ENCODE results near the gene PRAC1.

PRAC1 gene

GRCh38 chr17:48724251-48725003 is 2.1 kb upstream of the PRAC1 start:
- peak; percentile 88 for TF ChIP-seq CTCF (conservative IDR thresholded peaks at IDR 0.05; ENCODE audit: low read depth, low read length)
- Histone ChIP-seq H3K27me3 (ENCODE audit: insufficient read depth, low read depth) (peaks cover 8% of the 10 kb centered on the region; the same call in 1 of the 2 replicates), H3K9ac (no peak overlapping the region), H3K4me1 (ENCODE audit: low read depth, poor library complexity, severe bottlenecking) (peaks cover 26% of the 10 kb centered on the region), H3K27ac (no peak overlapping the region), H4K20me1 (ENCODE audit: insufficient read depth) (no peaks in the 10 kb centered on the region; the same call in 1 of the 2 replicates), H3K4me3 (IDR thresholded peaks at IDR 0.05; ENCODE audit: insufficient read depth, low read depth, low read length) (no peak overlapping the region), H2AFZ (ENCODE audit: low read depth) (peak overlapping the region; percentile 19; the same call in 1 of the 2 replicates), H3K79me2 (ENCODE audit: insufficient read depth, low read depth) (no peaks in the 10 kb centered on the region), H3K4me2 (no peak overlapping the region; the same call in 1 of the 2 replicates), H3K36me3 (ENCODE audit: insufficient read depth) (no peaks in the 10 kb centered on the region)

GRCh38 chr17:48723423-48724250 is 1.3 kb upstream of the PRAC1 start:
- Histone ChIP-seq H4K20me1 (ENCODE audit: insufficient read depth) (no peaks in the 10 kb centered on the region; the same call in 1 of the 2 replicates), H3K9ac (no peak overlapping the region), H3K4me3 (IDR thresholded peaks at IDR 0.05; ENCODE audit: insufficient read depth, low read depth, low read length) (no peak overlapping the region), H3K4me1 (ENCODE audit: low read depth, poor library complexity, severe bottlenecking) (peaks cover 26% of the 10 kb centered on the region), H3K27me3 (ENCODE audit: insufficient read depth, low read depth) (peaks cover 8% of the 10 kb centered on the region; the same call in 1 of the 2 replicates), H3K4me2 (no peak overlapping the region; the same call in 1 of the 2 replicates), H2AFZ (ENCODE audit: low read depth) (no peak overlapping the region), H3K79me2 (ENCODE audit: insufficient read depth, low read depth) (no peaks in the 10 kb centered on the region), H3K36me3 (ENCODE audit: insufficient read depth) (no peaks in the 10 kb centered on the region), H3K27ac (no peak overlapping the region)
- no peak for TF ChIP-seq CTCF (conservative IDR thresholded peaks at IDR 0.05; ENCODE audit: low read depth, low read length)

GRCh38 chr17:48722915-48723422 is 651 bp upstream of the PRAC1 start, which contains the start of gene PRAC2:
Gene PRAC2, plus strand, starts transcription at chr17:48723185. Its CDS starts 1,226 bp downstream, at chr17:48724411.
- H3K4me3 ChIP-seq (IDR thresholded peaks at IDR 0.05; ENCODE audit: insufficient read depth, low read depth, low read length) = no peak within 1 kb of the TSS
- no peaks in the 10 kb centered on the region for H3K79me2 ChIP-seq (ENCODE audit: insufficient read depth, low read depth)
- peaks cover 8% of the 10 kb centered on the region; the same call in 1 of the 2 replicates for H3K27me3 ChIP-seq (ENCODE audit: insufficient read depth, low read depth)
- peaks cover 26% of the 10 kb centered on the region for H3K4me1 ChIP-seq (ENCODE audit: low read depth, poor library complexity, severe bottlenecking)
- no peak for TF ChIP-seq CTCF (conservative IDR thresholded peaks at IDR 0.05; ENCODE audit: low read depth, low read length)
- no peak within 1 kb of the TSS for H2AFZ ChIP-seq (ENCODE audit: low read depth)
- H4K20me1 ChIP-seq (ENCODE audit: insufficient read depth) = no peaks in the 10 kb centered on the region; the same call in 1 of the 2 replicates
- no peaks in the 10 kb centered on the region for H3K36me3 ChIP-seq (ENCODE audit: insufficient read depth)
- H3K9ac ChIP-seq = no peak within 1 kb of the TSS
- H3K27ac ChIP-seq = no peak within 1 kb of the TSS
- no peak within 1 kb of the TSS; the same call in 1 of the 2 replicates for H3K4me2 ChIP-seq

GRCh38 chr17:48721009-48721402 is 1.3 kb downstream of the PRAC1 start:
- H3K27ac ChIP-seq = peak overlapping the region; percentile 38; the same call in 1 of the 2 replicates
- H3K4me3 ChIP-seq (IDR thresholded peaks at IDR 0.05; ENCODE audit: insufficient read depth, low read depth, low read length) = no peak overlapping the region
- peaks cover 26% of the 10 kb centered on the region for H3K4me1 ChIP-seq (ENCODE audit: low read depth, poor library complexity, severe bottlenecking)
- TF ChIP-seq CTCF (conservative IDR thresholded peaks at IDR 0.05; ENCODE audit: low read depth, low read length) = no peak
- H3K9ac ChIP-seq = peak overlapping the region; percentile 23; the same call in 1 of the 2 replicates
- no peaks in the 10 kb centered on the region for H3K79me2 ChIP-seq (ENCODE audit: insufficient read depth, low read depth)
- H3K4me2 ChIP-seq = peak overlapping the region; percentile 62
- no peaks in the 10 kb centered on the region for H3K36me3 ChIP-seq (ENCODE audit: insufficient read depth)
- H2AFZ ChIP-seq (ENCODE audit: low read depth) = peak overlapping the region; percentile 37; the same call in 1 of the 2 replicates
- no peaks in the 10 kb centered on the region; the same call in 1 of the 2 replicates for H4K20me1 ChIP-seq (ENCODE audit: insufficient read depth)
- H3K27me3 ChIP-seq (ENCODE audit: insufficient read depth, low read depth) = peaks cover 8% of the 10 kb centered on the region; the same call in 1 of the 2 replicates
